SK-N-MC (cell line): ENCODE results near the gene TRIP4.

Experiments
- EZH2 ChIP-seq: fragments of 200-600 bp; sonication (generic); IDR thresholded peaks from one replicate; pipeline ENCODE4 v1.6.1; 2017; ENCODE audit warnings: antibody characterized with exemption
- POLR2AphosphoS5 ChIP-seq: IDR thresholded peaks from 2 replicates; pipeline ENCODE4 v1.6.1; 2012; ENCODE audit warnings: mild to moderate bottlenecking, low read depth, low read length, borderline replicate concordance

DNA sequence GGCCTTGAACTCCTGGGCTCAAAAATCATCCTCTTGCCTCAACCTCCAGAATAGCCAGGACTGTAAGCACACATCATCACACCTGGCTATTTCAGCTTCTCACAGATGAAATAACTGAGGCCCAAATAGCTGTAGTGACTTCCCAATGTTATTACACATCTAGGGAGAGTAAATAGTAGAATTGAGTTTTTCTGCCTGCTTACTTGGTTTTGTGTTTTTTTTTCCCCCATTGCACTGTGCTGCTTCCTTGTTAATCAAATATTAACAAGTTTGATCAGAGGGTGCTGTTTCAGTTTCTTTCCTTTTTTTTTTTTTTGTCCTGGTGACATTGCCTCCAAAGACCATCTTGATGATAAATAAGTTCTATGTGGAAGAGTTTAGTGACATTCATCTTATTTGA, 96.1 kb downstream of the TRIP4 start:
- TF ChIP-seq POLR2AphosphoS5: no peak
- TF ChIP-seq EZH2: no peak
